K562 (cell line): ENCODE results near the gene SVEP1. TPM values are rescaled to one million over a fixed set of nuclear protein-coding genes. Genes with fewer than 3 reads are reported as not detected.

Experiments
- ATAC-seq: fragments of 200-7000 bp; cut with Tn5 transposase; 3 replicates; pipeline ENCODE4 v1.9.1; 2020; ENCODE audit warnings: moderate library complexity
- BruUV-seq: library from RNA; stranded (reverse); fragments of 400-500 nt; replicated peaks from 2 replicates; lab custom pipeline; 2021; lab: Mats Ljungman, UMichigan
- CTCF ChIA-PET: fragments of 300-600 bp; formaldehyde crosslinking; extraction: SDS; loops from one replicate; lab custom pipeline; 2021; ENCODE audit warnings: low intra/inter-chr PET ratio; lab: Yijun Ruan, JAX
- POLR2A ChIA-PET: fragments of 300-600, 350-650 bp; sonication (Branson Sonifier 250); formaldehyde crosslinking; extraction: SDS; loops from one replicate; lab custom pipeline; 2021; ENCODE audit warnings: antibody characterized with exemption, inconsistent platforms; lab: Yijun Ruan, JAX
- DNase-seq, 4 experiments: peaks; one replicate each; pipeline versions ENCODE4 v3.0.0 to v3.0.0-alpha.2; 2011 to 2018; ENCODE audit warnings: low spot score in 3 of 4, mixed read lengths in 3 of 4; ENCODE audit errors: extremely low read depth in 1 of 4
- FAIRE-seq: peaks from 2 replicates; lab custom pipeline; 2011; peaks lifted over from hg19 to GRCh38; lab: Jason Lieb, UNC
- H2AFZ ChIP-seq: 2 replicates; pipeline ENCODE4 v1.6.0; 2011; ENCODE audit warnings: low read depth, low read length, control low read depth, inconsistent platforms
- H3K27ac ChIP-seq: fragments of 200-600 bp; 3 replicates; pipeline ENCODE4 v1.8.0; 2011; ENCODE audit warnings: low read depth, mild to moderate bottlenecking, control low read depth, inconsistent platforms, low read length, moderate library complexity, mixed read lengths; ENCODE audit errors: extremely low read depth
- H3K27me3 ChIP-seq, 2 experiments: fragments of 300-600 bp in 1 of 2; 2 replicates in 1 of 2; 3 replicates in 1 of 2; pipeline versions ENCODE4 v1.6.0 to v1.8.0; 2011; ENCODE audit warnings: inconsistent platforms in 2 of 2, low read length in 2 of 2, mild to moderate bottlenecking in 1 of 2, mixed read lengths in 1 of 2, moderate library complexity in 1 of 2; ENCODE audit not compliant: control insufficient read depth in 2 of 2, insufficient read depth in 2 of 2
- H3K36me3 ChIP-seq: fragments of 300-600 bp; 3 replicates; pipeline ENCODE4 v1.8.0; 2011; ENCODE audit warnings: mild to moderate bottlenecking, low read length, inconsistent platforms; ENCODE audit not compliant: control insufficient read depth, insufficient read depth
- H3K4me1 ChIP-seq, 2 experiments: fragments of 200-600 bp in 1 of 2; replicated peaks in 1 of 2; 2 replicates in 1 of 2; 3 replicates in 1 of 2; pipeline versions ENCODE4 v1.5.1 to v1.8.0; 2011; ENCODE audit warnings: inconsistent platforms in 2 of 2, low read length in 2 of 2, mild to moderate bottlenecking in 1 of 2, mixed read lengths in 1 of 2, moderate library complexity in 1 of 2; ENCODE audit not compliant: control insufficient read depth in 2 of 2, insufficient read depth in 2 of 2
- H3K4me2 ChIP-seq: 2 replicates; pipeline ENCODE4 v1.6.1; 2011; ENCODE audit warnings: low read length, control low read depth, inconsistent platforms, mixed read lengths; ENCODE audit not compliant: insufficient read depth
- H3K4me3 ChIP-seq: fragments of 200-600 bp; sonication (generic), shearing (Covaris generic); 2 replicates; pipeline ENCODE4 v1.5.1; 2016; ENCODE audit warnings: control low read depth, inconsistent platforms
- H3K79me2 ChIP-seq: fragments of 200-600 bp; 3 replicates; pipeline ENCODE4 v1.8.0; 2011; ENCODE audit warnings: low read length, inconsistent platforms; ENCODE audit not compliant: control insufficient read depth, insufficient read depth
- H3K9ac ChIP-seq, 2 experiments: 2 replicates each; pipeline versions ENCODE4 v1.6.0 to v1.6.1; 2011; ENCODE audit warnings: low read depth in 2 of 2, low read length in 2 of 2, control low read depth in 1 of 2, inconsistent platforms in 1 of 2, mild to moderate bottlenecking in 1 of 2, mixed read lengths in 1 of 2; ENCODE audit not compliant: insufficient read depth in 1 of 2
- H3K9me1 ChIP-seq: one replicate; pipeline ENCODE4 v1.6.0; 2011; ENCODE audit warnings: inconsistent platforms, mild to moderate bottlenecking, low read length, moderate library complexity; ENCODE audit not compliant: control insufficient read depth, insufficient read depth
- H3K9me3 ChIP-seq: replicated peaks from 2 replicates; pipeline ENCODE4 v1.5.1; 2011; ENCODE audit warnings: low read depth, low read length, inconsistent platforms; ENCODE audit not compliant: control insufficient read depth, insufficient read depth
- H4K20me1 ChIP-seq: replicated peaks from 2 replicates; pipeline ENCODE4 v1.6.1; 2011; ENCODE audit warnings: low read length, inconsistent platforms, mixed read lengths; ENCODE audit not compliant: control insufficient read depth, insufficient read depth
- ETS2 ChIP-seq: IDR thresholded peaks from 2 replicates; pipeline ENCODE4 v1.6.1; 2016; ENCODE audit warnings: borderline replicate concordance, missing genetic modification characterization, mild to moderate bottlenecking, moderate library complexity, missing compliant biosample characterization; ENCODE audit not compliant: poor library complexity, severe bottlenecking
- FOXK1 ChIP-seq: sonication (generic); formaldehyde crosslinking; IDR thresholded peaks from 2 replicates; pipeline ENCODE4 v1.8.0; 2022; ENCODE audit warnings: missing genetic modification reagents, mild to moderate bottlenecking, borderline replicate concordance
- HMGN3 ChIP-seq: IDR thresholded peaks from 2 replicates; pipeline ENCODE4 v1.6.1; 2011; ENCODE audit warnings: borderline replicate concordance, low read depth, mild to moderate bottlenecking, mixed read lengths, low read length; ENCODE audit not compliant: insufficient read length; ENCODE audit errors: extremely low read depth
- NKRF ChIP-seq: fragments of 450-650 bp; IDR thresholded peaks from 2 replicates; pipeline ENCODE4 v1.6.1; 2016; ENCODE audit warnings: borderline replicate concordance
- SREBF1 ChIP-seq: fragments of 150-350 bp; IDR thresholded peaks from 2 replicates; pipeline ENCODE4 v1.6.1; 2014; ENCODE audit warnings: antibody characterized with exemption, low read depth, low read length, borderline replicate concordance
- TAF9B ChIP-seq: fragments of 450-650 bp; IDR thresholded peaks from 2 replicates; pipeline ENCODE4 v1.6.1; 2018; ENCODE audit warnings: mild to moderate bottlenecking; ENCODE audit not compliant: partially characterized antibody
- TEAD1 ChIP-seq, 2 experiments: fragments of 450-650 bp in 1 of 2; sonication (generic) in 1 of 2; formaldehyde crosslinking; IDR thresholded peaks; 2 replicates each; pipeline versions ENCODE4 v1.4.0 to v1.8.0; 2020 to 2022; ENCODE audit warnings: mild to moderate bottlenecking in 2 of 2, missing genetic modification reagents in 1 of 2
- ZNF12 ChIP-seq: sonication (generic); formaldehyde crosslinking; IDR thresholded peaks from 2 replicates; pipeline ENCODE4 v1.4.0; 2020; ENCODE audit warnings: mild to moderate bottlenecking, missing genetic modification reagents
- ZNF224 ChIP-seq: sonication (generic); formaldehyde crosslinking; IDR thresholded peaks from 2 replicates; pipeline ENCODE4 v1.8.0; 2022; ENCODE audit warnings: mild to moderate bottlenecking, missing genetic modification reagents
- WGBS: fragments of 100-300 bp; shearing (Covaris generic); methylation state at CpG from one replicate; pipeline ENCODE4 v1.1.6; 2016; ENCODE audit warnings: low coverage, mixed read lengths; ENCODE audit not compliant: insufficient coverage; ENCODE audit errors: missing lambda C conversion rate; 5-methylcytosine and 5-hydroxymethylcytosine counted together
- in situ Hi-C: fragments of 300-500 bp; cut with MboI; formaldehyde crosslinking; loops from 4 replicates; pipeline ENCODE4 v1.15.0; 2018; ENCODE audit warnings: inconsistent platforms, mixed read lengths
- intact Hi-C: fragments of 100-400 bp; cut with micrococcal nuclease; formaldehyde crosslinking; loops from 2 replicates; pipeline ENCODE4 v1.14.2; 2022
- polyA plus RNA-seq, 8 experiments: library from polyadenylated mRNA; depleted of rRNA in 4 of 8; stranded (reverse) in 5 of 8; unstranded in 3 of 8; fragments of >200 nt; fragmentation: Nextera tagmentation in 2 of 8; fragmentation: Illumina TruSeq in 1 of 8; extraction: Ambion mirVana in 2 of 8; extraction: Trizol in 1 of 8; gene quantifications; 2 replicates each; pipeline versions ENCODE4 v1.2.1 to v1.2.3, GENCODE V29; 2011 to 2014; ENCODE audit warnings: inconsistent platforms in 1 of 8, missing spikeins in 1 of 8
- total RNA-seq, 7 experiments: library from RNA; depleted of rRNA in 6 of 7; stranded (reverse); fragments of >200 nt in 6 of 7; fragmentation: Illumina TruSeq in 2 of 7; extraction: Trizol in 2 of 7; gene quantifications; 2 replicates each; pipeline versions ENCODE4 v1.2.1 to v1.2.3, GENCODE V29; 2011 to 2021; ENCODE audit warnings: low replicate concordance in 1 of 7

SVEP1 gene
- total and polyA plus RNA-seq, 9 of the 15 experiments (the other 6 are each of a cell fraction or from before 2014, with no cell fraction given), result 0.20 to 0.84 (median 0.43) TPM

- H3K9ac ChIP-seq, result no peak overlapping the region
- H3K36me3 ChIP-seq, result no peaks in the 10 kb centered on the region
- BruUV-seq, result no TSS peak
- intact Hi-C loops (no loop called here), in situ Hi-C loops (no loop called here)
- no peak overlapping the region for H3K27ac ChIP-seq
- no peaks in the 10 kb centered on the region for H4K20me1 ChIP-seq
- no peak overlapping the region for H3K4me2 ChIP-seq
- H3K79me2 ChIP-seq, result no peaks in the 10 kb centered on the region
- H3K4me1 ChIP-seq, result no peaks in the 10 kb centered on the region
- no peak overlapping the region for H3K4me3 ChIP-seq
- WGBS, result 0% methylated on average over 4 of the region's 4 CpGs
- no peaks in the 10 kb centered on the region for H3K9me3 ChIP-seq
- H3K9me1 ChIP-seq, result no peaks in the 10 kb centered on the region
- no peak for TF ChIP-seq FOXK1 (CRISPR knock-in tag)
- no peak for TF ChIP-seq TAF9B
- TF ChIP-seq ZNF224, result no peak
- TF ChIP-seq ZNF12 (CRISPR knock-in tag), result no peak
- no peak for TF ChIP-seq SREBF1
- no peak for TF ChIP-seq ETS2 (tag)
- no peak for TF ChIP-seq NKRF
- no peak for TF ChIP-seq TEAD1 (CRISPR knock-in tag; IDR thresholded peaks at IDR 0.05)
- TF ChIP-seq HMGN3, result no peak
- peaks cover 0 to 2% of the 10 kb centered on the region in 2 experiments; a peak in 1 of 5 replicates for H3K27me3 ChIP-seq
- ATAC-seq (no peak), FAIRE-seq (no peak), DNase-seq (no peak)
- ChIA-PET POLR2A (no interaction called here), CTCF (no interaction called here)
- no peak overlapping the region for H2AFZ ChIP-seq
These were observed 261.6 kb downstream of the SVEP1 start for GRCh38 chr9:110317911-110318310.
